Endodermal cell (in vitro differentiated cells): ENCODE measurements around the gene GDF10. TPM values are rescaled to one million over a fixed set of nuclear protein-coding genes. Genes with fewer than 3 reads are reported as not detected.

Source experiments
- DNase-seq: peaks from one replicate; pipeline ENCODE4 v3.0.0-alpha.2; 2017
- H3K27ac ChIP-seq: 2 replicates; pipeline ENCODE4 v1.5.1; 2013; ENCODE audit warnings: mild to moderate bottlenecking, low read depth, low read length, moderate library complexity
- H3K27me3 ChIP-seq: 2 replicates; pipeline ENCODE4 v1.6.1; 2013; ENCODE audit warnings: mild to moderate bottlenecking, low read length, moderate library complexity; ENCODE audit not compliant: insufficient read depth, control insufficient read depth, poor library complexity, severe bottlenecking
- H3K36me3 ChIP-seq: 2 replicates; pipeline ENCODE4 v1.7.0; 2013; ENCODE audit warnings: mild to moderate bottlenecking, low read length, moderate library complexity; ENCODE audit not compliant: control insufficient read depth, insufficient read depth
- H3K4me1 ChIP-seq: one replicate; pipeline ENCODE4 v1.7.0; 2013; ENCODE audit warnings: low read length; ENCODE audit not compliant: control insufficient read depth, insufficient read depth
- H3K4me3 ChIP-seq: 2 replicates; pipeline ENCODE4 v1.5.1; 2013; ENCODE audit warnings: mild to moderate bottlenecking, low read length, moderate library complexity
- H3K9ac ChIP-seq: 2 replicates; pipeline ENCODE4 v1.6.1; 2013; ENCODE audit warnings: mild to moderate bottlenecking, low read length, moderate library complexity; ENCODE audit not compliant: poor library complexity, severe bottlenecking; ENCODE audit errors: extremely low read depth
- H3K9me3 ChIP-seq: 2 replicates; pipeline ENCODE4 v1.6.1; 2013; ENCODE audit warnings: mild to moderate bottlenecking, low read length, moderate library complexity; ENCODE audit not compliant: control insufficient read depth
- H3K27ac Mint-ChIP-seq: 2 replicates; pipeline ENCODE4 v1.8.0; 2020; ENCODE audit warnings: mixed read lengths
- H3K27me3 Mint-ChIP-seq: 2 replicates; pipeline ENCODE4 v1.8.0; 2021; ENCODE audit warnings: mild to moderate bottlenecking, mixed read lengths; ENCODE audit not compliant: insufficient read depth
- H3K36me3 Mint-ChIP-seq: 2 replicates; pipeline ENCODE4 v1.8.0; 2020; ENCODE audit warnings: low read depth, mixed read lengths
- H3K4me1 Mint-ChIP-seq: 2 replicates; pipeline ENCODE4 v1.8.0; 2020; ENCODE audit warnings: mixed read lengths
- H3K4me3 Mint-ChIP-seq: 2 replicates; pipeline ENCODE4 v1.8.0; 2020; ENCODE audit warnings: mild to moderate bottlenecking, moderate library complexity, mixed read lengths
- H3K9me3 Mint-ChIP-seq: 2 replicates; pipeline ENCODE4 v1.8.0; 2020; ENCODE audit warnings: mild to moderate bottlenecking, mixed read lengths
- CTCF ChIP-seq: fragments of 200-600 bp; sonication (generic); conservative IDR thresholded peaks from 2 replicates; pipeline ENCODE4 v1.5.0; 2021; ENCODE audit warnings: antibody characterized with exemption, mild to moderate bottlenecking
- WGBS, 2 experiments: methylation state at CpG; one replicate each; pipeline versions ENCODE4 v1.1.5 to v1.1.7; 2013; ENCODE audit warnings: missing lambda C conversion rate in 2 of 2, mixed read lengths in 1 of 2; ENCODE audit not compliant: insufficient coverage in 1 of 2, insufficient read length in 1 of 2; 5-methylcytosine and 5-hydroxymethylcytosine counted together
- total RNA-seq, 2 donors: library from RNA; stranded (reverse); fragmentation: NEBNext Ultra II Directional in 1 of 2; extraction: Animal tissue kit (Norgen Biotek cat#: 25700) in 1 of 2; gene quantifications; 2 replicates in 1 of 2; 3 replicates in 1 of 2; pipeline ENCODE4 v1.2.1, GENCODE V29; 2021

Gene GDF10
- total RNA-seq, 2 donors from 2014 or later, result not detected

DNA sequence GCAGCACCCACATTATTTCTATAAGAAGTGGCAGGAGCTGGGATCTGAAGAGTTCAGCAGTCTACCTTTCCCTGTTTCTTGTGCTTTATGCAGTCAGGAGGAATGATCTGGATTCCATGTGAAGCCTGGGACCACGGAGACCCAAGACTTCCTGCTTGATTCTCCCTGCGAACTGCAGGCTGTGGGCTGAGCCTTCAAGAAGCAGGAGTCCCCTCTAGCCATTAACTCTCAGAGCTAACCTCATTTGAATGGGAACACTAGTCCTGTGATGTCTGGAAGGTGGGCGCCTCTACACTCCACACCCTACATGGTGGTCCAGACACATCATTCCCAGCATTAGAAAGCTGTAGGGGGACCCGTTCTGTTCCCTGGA lies 47.3 kb downstream of the GDF10 start:
- no peaks in the 10 kb centered on the region for H3K9me3 ChIP-seq
- 86 to 90% methylated on average over 3 to 4 of the region's 4 CpGs for WGBS, 2 experiments
- Mint-ChIP-seq H3K36me3 (no peaks in the 10 kb centered on the region), H3K9me3 (no peaks in the 10 kb centered on the region), H3K4me3 (no peak overlapping the region), H3K4me1 (no peaks in the 10 kb centered on the region), H3K27ac (no peak overlapping the region), H3K27me3 (no peaks in the 10 kb centered on the region)
- H3K9ac ChIP-seq, result no peak overlapping the region
- H3K27me3 ChIP-seq, result no peaks in the 10 kb centered on the region
- no peak for DNase-seq
- no peak overlapping the region for H3K4me3 ChIP-seq
- H3K27ac ChIP-seq, result no peak overlapping the region
- no peak for TF ChIP-seq CTCF
- H3K4me1 ChIP-seq, result no peaks in the 10 kb centered on the region
- H3K36me3 ChIP-seq, result no peaks in the 10 kb centered on the region

- Histone ChIP-seq H3K4me3 (no peak within 1 kb of the TSS), H3K9ac (no peak within 1 kb of the TSS), H3K4me1 (no peaks in the 10 kb centered on the region), H3K9me3 (no peaks in the 10 kb centered on the region), H3K27ac (no peak within 1 kb of the TSS), H3K27me3 (no peaks in the 10 kb centered on the region), H3K36me3 (no peaks in the 10 kb centered on the region)
- H3K27ac Mint-ChIP-seq, result no peak within 1 kb of the TSS
- no peaks in the 10 kb centered on the region for H3K4me1 Mint-ChIP-seq
- DNase-seq, result no peak
- no peak for TF ChIP-seq CTCF
- no peak within 1 kb of the TSS for H3K4me3 Mint-ChIP-seq
- H3K27me3 Mint-ChIP-seq, result no peaks in the 10 kb centered on the region
- 93% methylated on average over 3 to 5 of the region's 5 CpGs for WGBS, 2 experiments
- no peaks in the 10 kb centered on the region for H3K9me3 Mint-ChIP-seq
- H3K36me3 Mint-ChIP-seq, result no peaks in the 10 kb centered on the region
These were observed 48.2 kb downstream of the GDF10 start, which contains the start of gene RBP3 for GRCh38 chr10:47348138-47348651. RBP3 (plus strand) TSS chr10:47348363; CDS start chr10:47348485, 122 bp downstream.

GRCh38 chr10:47348661-47349470 lies 48.9 kb downstream of the GDF10 start:
- no peak overlapping the region for H3K9ac ChIP-seq
- H3K4me1 ChIP-seq, result no peaks in the 10 kb centered on the region
- WGBS, 2 experiments, result 92 to 96% methylated on average over 21 to 36 of the region's 36 CpGs
- H3K27ac ChIP-seq, result no peak overlapping the region
- no peak for TF ChIP-seq CTCF
- Mint-ChIP-seq H3K9me3 (no peaks in the 10 kb centered on the region), H3K36me3 (no peaks in the 10 kb centered on the region), H3K27ac (no peak overlapping the region), H3K4me3 (no peak overlapping the region), H3K27me3 (no peaks in the 10 kb centered on the region), H3K4me1 (no peaks in the 10 kb centered on the region)
- no peak for DNase-seq
- no peak overlapping the region for H3K4me3 ChIP-seq
- no peaks in the 10 kb centered on the region for H3K9me3 ChIP-seq
- no peaks in the 10 kb centered on the region for H3K27me3 ChIP-seq
- H3K36me3 ChIP-seq, result no peaks in the 10 kb centered on the region
